Right forelimb (tissue), 1 donor: ENCODE data around the gene KLRC1.
"Not testable (repeated sequence)": the region's sequence is repeated elsewhere in the genome, so short reads cannot be mapped to it uniquely, and the experiment has no call there.

Experiments
- DNase-seq: peaks from one replicate; pipeline ENCODE4 v3.0.0-alpha.2; 2018

The KLRC1 gene

GRCh38 chr12:10409392-10409791 lies 43.8 kb downstream of the KLRC1 start, which contains the start of gene KLRC4:
TSS of gene KLRC4 (minus strand) at chr12:10409757. CDS start at chr12:10409575, 182 bp downstream.
- no peak for DNase-seq

- DNase-seq: no peak
Measured at GRCh38 chr12:10408842-10409241, 44.3 kb downstream of the KLRC1 start.

- no peak for DNase-seq
Measured at GRCh38 chr12:10406725-10407124, 46.5 kb downstream of the KLRC1 start.

- no peak for DNase-seq
Measured at GRCh38 chr12:10405294-10405693, 47.9 kb downstream of the KLRC1 start.

- DNase-seq: no peak
Measured at GRCh38 chr12:10404798-10405197, 48.4 kb downstream of the KLRC1 start.

GRCh38 chr12:10400829-10401228 lies 52.3 kb downstream of the KLRC1 start:
- no peak for DNase-seq

- no peak for DNase-seq
Measured at GRCh38 chr12:10398168-10398567, 55.0 kb downstream of the KLRC1 start.

- DNase-seq: no peak
Measured at GRCh38 chr12:10397296-10397695, 55.9 kb downstream of the KLRC1 start.

- DNase-seq: not testable (repeated sequence)
Measured at GRCh38 chr12:10396176-10396575, 57.0 kb downstream of the KLRC1 start.
